GM19395 (cell line): ENCODE measurements around the gene DES.

Experiments used
- ATAC-seq: cut with Tn5 transposase; IDR thresholded peaks from one replicate; pipeline ENCODE4 v1.9.1; 2021; ENCODE audit warnings: mild to moderate bottlenecking, moderate library complexity; ENCODE audit not compliant: unreplicated experiment

DES gene

DNA sequence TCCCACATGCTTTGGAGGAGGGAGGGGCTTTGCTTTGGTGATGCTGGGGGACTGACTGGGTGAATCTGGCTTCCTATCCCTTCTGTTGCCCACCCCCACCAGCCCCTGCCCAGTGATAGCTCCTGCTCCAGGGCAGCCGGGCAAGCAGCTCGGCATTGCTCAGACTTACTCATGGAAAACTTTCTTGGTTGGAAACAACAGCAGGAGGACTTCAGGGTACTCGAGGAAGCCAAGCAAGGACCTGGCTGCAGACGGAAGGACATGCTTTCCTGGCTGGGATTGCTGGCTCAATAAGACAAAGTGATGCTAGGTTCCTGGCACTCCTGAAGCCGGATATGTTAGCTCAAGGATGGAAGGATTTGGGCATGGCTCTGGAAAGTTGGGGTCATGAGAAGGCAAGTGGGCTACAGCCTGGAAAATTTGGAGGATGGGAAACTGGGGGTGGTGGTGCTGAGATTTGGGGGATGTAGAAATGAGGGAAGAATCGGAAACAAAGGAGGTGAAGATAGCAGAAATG, 19.6 kb downstream of the DES start:
- ATAC-seq = no peak

DNA sequence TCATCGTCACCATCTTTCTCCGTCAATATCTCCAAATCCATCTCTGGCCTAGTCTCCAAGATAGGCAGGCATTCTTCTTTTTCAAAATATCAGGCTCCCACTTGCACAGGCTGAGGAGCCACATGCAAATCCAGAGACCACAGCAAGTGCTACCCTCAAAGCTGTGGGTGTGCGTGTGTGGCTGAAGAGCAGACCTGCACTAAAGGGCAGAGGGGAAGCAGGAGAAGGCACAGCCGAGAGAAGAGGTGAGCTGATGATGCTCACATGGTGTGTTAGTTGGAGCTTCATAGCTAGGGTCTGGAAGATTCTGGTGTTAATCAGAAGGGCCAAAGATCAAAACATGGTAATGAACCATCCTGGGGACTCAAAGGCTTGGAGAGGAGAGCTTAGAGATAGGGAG, 20.3 kb downstream of the DES start:
- no peak for ATAC-seq

DNA sequence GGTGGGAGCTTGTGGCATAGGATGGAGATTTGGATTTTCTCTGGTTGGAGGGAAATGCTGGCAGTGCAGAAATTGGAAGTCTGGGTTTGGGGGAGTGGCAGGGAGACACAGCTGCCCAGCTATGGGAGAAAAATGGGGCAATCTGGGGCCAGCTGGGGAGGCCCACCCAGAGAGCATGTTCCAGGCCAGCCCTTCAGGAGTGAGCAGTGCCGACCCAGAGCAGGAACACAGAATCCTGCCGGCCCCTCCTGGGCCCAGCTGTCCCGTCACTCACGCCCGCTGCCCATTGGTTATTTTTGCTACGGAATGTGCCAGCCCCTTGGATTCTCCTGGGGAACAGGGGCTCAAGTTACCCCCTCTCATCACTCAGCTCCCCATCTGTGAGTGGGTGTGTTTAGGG, 21.3 kb downstream of the DES start:
- ATAC-seq = no peak

DNA sequence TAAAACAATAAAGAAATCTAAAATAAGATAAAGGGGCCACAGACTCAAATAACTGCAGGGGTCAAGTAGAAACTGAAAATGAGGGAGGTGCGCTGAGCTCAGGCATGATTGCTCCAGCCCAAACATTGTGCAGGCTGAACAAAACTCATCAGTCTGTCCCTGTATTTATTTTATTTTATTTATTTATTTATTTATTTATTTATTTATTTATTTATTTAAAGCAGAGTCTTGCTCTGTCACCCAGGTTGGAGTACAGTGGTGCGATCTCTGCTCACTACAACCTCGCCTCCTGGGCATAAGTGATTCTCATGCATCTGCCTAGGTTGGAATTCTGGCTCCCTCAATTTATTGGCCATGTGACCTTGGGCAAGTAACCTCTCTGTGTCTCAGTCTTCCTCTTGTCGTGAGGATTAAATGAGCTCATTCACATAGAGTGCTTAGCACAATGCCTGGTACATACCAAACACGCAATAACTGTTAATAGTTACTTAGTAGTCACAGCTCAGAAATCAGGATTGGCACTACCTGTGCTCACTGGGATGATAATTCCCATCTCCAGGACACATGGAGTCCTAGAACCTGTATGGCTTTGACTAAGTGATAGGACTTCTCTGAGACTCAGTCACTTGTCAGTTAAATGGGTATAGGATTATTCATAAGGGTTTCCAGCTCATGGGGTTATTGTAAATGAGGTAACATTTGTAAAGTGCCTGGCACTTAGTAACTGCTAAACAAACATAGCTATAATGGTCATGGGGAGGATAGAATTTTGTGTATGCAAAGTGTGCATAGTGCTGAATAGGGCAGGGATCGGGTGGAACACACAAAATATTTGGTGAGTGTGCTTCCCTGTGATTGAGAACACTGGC, 22.4 kb downstream of the DES start:
- no peak for ATAC-seq

DNA sequence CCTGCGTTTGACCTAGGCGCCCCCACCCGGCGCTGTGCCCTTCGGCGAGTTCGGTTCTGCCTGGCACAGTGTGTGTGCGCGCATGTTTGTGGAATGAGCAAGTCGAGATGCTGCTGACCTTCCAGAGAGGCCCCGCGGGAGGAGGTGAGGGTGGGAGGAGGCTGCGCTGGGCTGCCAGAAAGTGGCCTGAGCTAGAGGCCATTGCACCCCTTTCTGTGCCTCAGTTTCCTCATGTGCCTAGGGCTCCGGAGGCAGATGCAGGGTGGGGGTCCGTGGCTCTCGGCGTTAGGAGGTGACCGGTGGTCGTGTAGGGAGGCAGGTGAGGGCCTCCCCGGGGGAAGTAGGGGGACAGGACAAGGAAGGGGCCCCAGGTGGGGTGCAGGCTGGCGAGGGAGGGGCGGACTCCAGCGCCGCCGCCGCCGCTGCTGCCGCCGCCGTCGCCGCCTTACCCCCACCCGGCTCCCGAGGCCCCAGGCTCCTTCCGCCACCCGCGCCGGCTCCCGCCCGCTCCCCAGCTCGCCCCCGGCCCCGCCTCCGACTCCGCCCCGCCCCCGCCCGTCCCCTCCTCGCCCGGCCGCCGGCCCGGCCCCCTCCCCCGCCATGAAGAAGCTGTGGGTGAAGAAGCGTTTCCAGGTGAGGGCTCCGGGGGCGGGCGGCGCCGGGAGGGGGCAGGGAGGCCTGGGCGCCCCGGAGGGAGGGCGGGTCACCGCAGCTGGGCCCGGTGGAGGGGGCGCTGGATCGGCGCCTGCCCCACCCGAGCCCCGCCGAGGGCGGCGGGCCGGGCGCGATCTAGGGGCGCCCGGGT, 23.5 kb downstream of the DES start:
- no peak for ATAC-seq

DNA sequence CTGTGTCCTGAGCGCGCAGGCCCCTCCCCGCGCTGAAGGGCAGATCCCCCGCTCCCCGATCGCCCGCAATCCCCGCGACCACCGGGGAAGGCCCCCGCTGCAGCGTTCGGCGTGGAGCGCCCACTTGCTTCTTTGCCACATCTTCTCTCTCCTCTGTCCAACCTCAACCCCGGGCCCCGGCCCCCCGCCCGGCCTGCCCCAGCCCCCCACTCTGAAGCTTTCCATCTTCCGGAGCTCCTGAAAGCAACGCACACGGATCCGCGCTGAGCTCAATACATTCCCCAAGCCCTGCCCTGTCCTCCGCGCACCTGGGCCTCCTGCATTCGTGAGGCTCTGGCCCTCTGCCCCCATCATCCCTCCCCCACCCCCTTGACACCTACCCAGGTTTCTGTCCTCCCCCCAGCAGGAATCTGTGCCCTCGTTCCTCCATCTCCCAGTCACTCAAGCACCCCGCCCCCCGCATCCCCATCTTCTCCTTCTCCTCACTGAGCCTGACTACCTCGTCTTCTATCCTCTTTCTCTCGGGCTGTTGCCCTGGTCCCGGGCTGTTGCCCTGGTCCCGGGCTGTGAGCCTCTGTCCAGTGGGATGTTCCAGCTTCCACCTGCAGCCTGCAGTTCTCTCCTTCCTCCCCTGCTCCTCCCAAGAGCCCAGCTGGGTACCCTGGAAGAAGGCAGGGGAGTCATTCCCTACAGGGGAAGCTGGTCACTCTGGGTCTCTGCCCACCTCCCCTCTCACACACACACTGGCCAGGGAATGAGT, 24.3 kb downstream of the DES start:
- ATAC-seq = no peak

DNA sequence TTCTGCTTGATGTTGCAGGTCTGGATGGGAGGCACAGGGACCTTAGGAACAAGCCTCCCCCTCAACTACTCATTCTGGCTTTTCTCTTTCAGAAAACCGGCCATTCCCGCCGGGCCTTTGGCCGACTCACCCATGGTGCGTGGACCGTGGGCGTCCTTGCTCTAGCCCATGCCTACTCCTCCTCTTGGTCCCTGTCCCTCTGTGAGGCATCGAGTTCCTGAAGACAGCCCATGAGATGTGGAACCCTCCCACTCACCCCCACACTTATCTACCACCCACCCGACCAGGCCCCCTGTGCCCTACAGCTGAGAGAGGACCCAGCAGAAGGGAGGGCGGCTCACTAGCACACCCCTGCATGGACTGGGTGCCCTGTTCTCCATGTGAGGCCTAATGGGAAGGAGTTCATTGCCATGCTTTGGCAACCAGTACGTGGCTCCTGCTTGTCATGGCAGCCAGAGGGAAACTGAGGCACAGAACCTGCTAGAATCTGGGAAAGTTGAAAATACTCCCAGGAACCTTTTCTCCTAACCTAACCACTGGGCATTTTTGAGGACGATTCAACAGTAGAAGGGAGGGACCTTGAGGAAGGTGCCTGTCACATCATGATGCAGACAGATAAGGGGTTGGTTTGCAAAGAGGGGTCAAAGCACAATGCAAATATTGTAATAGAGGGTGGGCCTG, 25.0 kb downstream of the DES start:
- no peak for ATAC-seq

DNA sequence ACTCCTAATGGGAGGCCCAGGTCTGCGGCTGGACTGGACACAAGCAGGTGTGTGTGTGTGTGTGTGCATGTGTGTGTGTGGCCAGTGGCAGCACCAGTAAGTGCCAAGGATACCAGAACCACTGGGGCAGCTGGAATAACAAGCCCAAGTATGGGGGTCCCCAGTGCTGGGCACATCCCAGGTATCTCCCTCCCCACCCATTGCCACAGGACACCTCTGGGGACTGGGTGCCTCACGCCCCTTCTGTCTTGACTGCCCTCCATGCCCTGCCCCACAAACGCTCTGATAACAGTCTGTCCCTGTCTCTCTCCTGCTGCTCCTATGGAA, 25.5 kb downstream of the DES start:
- no peak for ATAC-seq

DNA sequence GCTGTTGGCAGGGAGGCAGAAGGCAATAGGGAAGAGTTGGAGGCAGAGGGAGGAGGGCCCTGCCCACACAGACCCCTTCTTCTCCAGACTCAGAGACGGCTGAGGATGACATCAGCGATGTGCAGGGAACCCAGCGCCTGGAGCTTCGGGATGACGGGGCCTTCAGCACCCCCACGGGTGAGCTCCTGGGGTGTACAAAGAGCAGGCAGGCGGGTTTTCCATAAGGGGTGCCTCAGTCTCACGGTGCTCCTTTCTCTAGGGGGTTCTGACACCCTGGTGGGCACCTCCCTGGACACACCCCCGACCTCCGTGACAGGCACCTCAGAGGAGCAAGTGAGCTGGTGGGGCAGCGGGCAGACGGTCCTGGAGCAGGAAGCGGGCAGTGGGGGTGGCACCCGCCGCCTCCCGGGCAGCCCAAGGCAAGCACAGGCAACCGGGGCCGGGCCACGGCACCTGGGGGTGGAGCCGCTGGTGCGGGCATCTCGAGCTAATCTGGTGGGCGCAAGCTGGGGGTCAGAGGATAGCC, 26.5 kb downstream of the DES start:
- ATAC-seq = no peak

DNA sequence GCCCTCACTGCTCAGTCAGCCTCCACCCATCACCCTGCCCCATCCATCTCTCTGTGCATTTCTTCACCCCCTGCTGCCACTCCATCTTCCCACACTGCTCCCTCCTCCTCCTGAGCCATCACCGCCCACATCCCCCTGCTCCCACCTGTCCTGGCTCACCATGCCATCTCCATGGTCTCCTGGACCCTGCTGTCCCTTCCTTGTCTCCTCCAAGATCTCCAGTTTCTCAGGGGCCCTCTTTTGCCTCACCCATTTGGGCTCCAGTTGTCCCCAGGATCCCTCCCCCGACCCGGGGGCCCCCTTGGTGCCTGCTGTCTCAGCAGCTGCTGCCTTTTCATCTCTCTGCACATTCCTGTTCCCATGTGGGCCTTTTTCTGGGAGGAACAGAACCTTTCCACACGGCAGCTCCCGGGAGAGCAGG, 27.1 kb downstream of the DES start:
- ATAC-seq = no peak

DNA sequence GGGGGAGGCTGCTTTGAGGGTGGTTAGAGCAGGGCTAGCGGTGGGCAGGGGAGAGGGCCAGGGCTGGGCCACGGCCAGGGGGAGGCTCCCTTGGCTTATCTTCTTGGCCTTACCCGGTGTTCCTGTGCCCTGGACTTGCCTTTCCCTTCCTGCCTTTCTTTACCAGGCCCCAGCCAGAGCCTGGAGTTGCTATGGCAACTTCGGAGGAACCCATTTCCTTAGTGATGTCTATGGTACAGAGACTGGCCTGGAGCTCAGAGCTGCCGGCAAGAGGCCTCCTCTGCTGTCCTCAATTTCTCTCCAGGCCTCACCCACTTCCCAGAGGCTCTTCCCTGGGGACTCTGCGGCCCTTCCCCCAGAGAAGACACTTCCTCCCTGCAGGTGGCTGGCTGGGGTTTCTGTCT, 27.9 kb downstream of the DES start:
- no peak for ATAC-seq

DNA sequence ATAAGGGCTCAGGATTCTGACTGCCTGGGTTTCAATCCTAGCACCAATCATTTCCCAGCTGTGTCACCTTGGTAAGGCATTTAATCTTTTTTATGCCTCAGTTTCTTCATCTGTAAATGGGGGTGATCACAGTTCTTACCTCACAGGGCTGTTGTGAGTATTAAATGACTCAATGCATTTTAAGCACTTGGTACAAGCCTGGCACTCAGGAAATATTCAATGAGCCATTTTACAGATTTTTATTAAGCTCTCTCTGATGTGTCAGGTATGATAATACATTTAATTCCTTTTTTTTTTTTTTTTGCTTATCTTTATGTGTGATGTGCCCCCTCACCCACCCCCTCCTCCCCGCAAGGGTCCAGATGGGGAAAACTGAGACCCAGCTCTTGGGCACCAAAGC, 28.5 kb downstream of the DES start:
- ATAC-seq = no peak

DNA sequence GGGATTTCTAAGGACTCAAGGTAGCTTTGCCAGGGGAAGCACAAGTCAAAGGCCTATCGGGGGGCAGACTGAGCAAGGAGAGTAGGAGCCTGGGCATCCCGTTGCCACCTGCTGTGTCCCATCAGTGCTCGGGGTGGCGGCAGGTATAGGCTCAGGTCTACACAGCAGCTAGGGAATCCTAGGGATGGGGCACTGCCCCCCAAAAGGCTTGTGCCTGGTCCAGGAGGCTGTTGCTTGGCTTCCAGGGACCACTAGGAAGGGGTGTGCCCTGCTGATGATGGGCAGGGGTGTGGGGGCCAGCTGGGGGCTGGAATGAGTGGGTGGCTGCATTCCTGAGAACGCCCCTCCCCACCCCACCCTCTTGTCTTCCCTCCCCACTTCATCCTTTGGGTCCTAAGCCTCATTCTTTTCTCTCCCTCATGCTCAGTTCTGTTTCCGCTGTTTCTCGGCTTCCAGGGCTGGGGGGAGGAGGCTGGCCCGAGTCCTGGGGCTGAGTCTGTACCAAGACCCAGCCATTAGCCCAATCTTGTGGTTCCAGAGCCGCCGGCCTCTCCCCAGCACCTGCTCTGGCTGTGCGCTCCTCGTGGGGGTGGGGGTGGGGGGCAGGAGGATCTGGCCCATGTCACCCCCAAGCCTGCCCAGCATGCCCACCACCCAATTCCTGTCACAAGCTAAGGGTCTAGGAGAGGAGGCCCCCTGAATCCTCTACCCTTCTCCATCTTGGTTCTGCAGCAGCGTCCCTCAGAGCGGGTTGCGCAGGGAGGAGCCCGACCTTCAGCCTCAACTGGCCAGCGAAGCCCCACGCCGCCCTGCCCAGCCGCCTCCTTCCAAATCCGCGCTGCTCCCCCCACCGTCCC, 29.3 kb downstream of the DES start:
- ATAC-seq = no peak

DNA sequence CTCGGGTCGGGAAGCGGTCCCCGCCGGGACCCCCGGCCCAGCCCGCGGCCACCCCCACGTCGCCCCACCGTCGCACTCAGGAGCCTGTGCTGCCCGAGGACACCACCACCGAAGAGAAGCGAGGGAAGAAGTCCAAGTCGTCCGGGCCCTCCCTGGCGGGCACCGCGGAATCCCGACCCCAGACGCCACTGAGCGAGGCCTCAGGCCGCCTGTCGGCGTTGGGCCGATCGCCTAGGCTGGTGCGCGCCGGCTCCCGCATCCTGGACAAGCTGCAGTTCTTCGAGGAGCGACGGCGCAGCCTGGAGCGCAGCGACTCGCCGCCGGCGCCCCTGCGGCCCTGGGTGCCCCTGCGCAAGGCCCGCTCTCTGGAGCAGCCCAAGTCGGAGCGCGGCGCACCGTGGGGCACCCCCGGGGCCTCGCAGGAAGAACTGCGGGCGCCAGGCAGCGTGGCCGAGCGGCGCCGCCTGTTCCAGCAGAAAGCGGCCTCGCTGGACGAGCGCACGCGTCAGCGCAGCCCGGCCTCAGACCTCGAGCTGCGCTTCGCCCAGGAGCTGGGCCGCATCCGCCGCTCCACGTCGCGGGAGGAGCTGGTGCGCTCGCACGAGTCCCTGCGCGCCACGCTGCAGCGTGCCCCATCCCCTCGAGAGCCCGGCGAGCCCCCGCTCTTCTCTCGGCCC, 30.1 kb downstream of the DES start:
- ATAC-seq = no peak

DNA sequence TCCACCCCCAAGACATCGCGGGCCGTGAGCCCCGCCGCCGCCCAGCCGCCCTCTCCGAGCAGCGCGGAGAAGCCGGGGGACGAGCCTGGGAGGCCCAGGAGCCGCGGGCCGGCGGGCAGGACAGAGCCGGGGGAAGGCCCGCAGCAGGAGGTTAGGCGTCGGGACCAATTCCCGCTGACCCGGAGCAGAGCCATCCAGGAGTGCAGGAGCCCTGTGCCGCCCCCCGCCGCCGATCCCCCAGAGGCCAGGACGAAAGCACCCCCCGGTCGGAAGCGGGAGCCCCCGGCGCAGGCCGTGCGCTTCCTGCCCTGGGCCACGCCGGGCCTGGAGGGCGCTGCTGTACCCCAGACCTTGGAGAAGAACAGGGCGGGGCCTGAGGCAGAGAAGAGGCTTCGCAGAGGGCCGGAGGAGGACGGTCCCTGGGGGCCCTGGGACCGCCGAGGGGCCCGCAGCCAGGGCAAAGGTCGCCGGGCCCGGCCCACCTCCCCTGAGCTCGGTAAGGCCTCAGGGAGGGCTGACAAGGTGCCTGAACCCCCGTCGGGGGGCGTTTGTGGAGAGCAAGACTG, 30.7 kb downstream of the DES start:
- ATAC-seq = no peak

DNA sequence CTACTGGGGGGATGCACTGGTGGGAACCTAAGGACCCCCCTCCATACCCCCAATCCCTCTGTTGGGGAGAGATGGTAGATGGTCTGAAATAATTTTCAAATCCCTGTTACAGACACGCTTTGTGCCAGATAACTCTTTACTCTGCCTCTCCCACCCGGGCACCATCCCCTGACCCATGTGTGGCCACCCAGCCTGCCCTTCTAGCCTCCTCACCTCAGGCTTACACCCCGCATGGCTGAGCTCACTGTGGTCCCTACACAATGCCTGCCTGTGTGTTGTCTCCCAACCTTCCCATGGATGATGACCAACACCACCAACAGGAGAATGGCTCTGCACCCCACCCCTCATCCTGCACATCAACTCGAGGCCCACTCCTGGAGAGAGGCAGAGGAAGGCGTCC, 31.4 kb downstream of the DES start:
- no peak for ATAC-seq

DNA sequence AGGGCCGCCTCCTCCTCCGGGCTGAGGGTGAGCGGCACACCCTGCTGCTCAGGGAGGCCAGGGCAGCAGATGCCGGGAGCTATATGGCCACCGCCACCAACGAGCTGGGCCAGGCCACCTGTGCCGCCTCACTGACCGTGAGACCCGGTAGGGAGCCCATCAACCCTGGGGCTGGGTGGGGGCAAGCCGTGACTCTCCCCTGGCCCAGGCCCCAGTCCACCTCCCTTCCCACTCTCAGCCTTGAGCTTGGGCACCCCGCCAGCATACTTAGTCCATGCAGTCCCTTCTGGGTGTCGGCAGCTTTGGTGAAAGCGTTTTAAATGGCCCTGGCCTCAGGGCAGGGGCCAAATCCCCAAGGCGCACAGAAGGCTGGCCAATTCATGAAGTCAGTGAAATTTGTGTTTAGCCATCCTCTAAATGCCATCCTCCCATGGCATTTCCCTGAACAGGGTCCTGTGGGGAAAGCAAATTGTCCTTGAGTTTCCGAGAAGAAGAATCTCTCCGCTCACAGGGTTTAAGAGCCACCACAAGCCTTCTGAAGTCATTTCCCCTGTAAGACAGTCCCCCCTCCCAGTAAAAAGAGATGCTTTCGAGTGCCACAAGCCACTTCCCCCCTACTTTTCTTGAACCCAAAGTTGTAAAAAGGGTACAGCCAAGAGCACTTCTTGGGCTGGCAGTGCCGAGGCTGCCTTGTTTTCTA, 33.6 kb downstream of the DES start:
- no peak for ATAC-seq
